GM12878 (cell line): ENCODE data around the gene BCAR3. TPM values are rescaled to one million over a fixed set of nuclear protein-coding genes. Genes with fewer than 3 reads are reported as not detected.

Experiments used
- ATAC-seq: fragments of 200-7000 bp; cut with Tn5 transposase; 3 replicates; pipeline ENCODE4 v1.9.1; 2020; ENCODE audit warnings: mild to moderate bottlenecking, moderate library complexity
- BruUV-seq: library from RNA; stranded (reverse); fragments of 400-500 nt; replicated peaks from 2 replicates; lab custom pipeline; 2021; lab: Mats Ljungman, UMichigan
- CTCF ChIA-PET: fragments of 300-600 bp; sonication (Branson Sonifier 250); formaldehyde crosslinking; extraction: SDS; loops from one replicate; lab custom pipeline; 2021; ENCODE audit warnings: inconsistent platforms; lab: Yijun Ruan, JAX
- POLR2A ChIA-PET: fragments of 350-600 bp; formaldehyde crosslinking; extraction: SDS; loops from one replicate; lab custom pipeline; 2021; ENCODE audit warnings: inconsistent platforms; lab: Charles Lee
- RAD21 ChIA-PET: fragments of 300-600 bp; sonication (Branson Sonifier 250); formaldehyde crosslinking; loops from one replicate; lab custom pipeline; 2023; ENCODE audit warnings: antibody characterized with exemption; ENCODE audit not compliant: unreplicated experiment; lab: Charles Lee
- SMC1A ChIA-PET: fragments of 300-600 bp; sonication (Branson Sonifier 250); formaldehyde crosslinking; loops from one replicate; lab custom pipeline; 2023; ENCODE audit not compliant: unreplicated experiment, uncharacterized antibody; lab: Charles Lee
- DNase-seq: peaks from one replicate; pipeline ENCODE4 v3.0.0-alpha.2; 2011; ENCODE audit warnings: low read depth, low spot score
- FAIRE-seq: peaks from 3 replicates; lab custom pipeline; 2011; peaks lifted over from hg19 to GRCh38; lab: Jason Lieb, UNC
- H2AFZ ChIP-seq: 2 replicates; pipeline ENCODE4 v1.6.0; 2011; ENCODE audit warnings: low read depth, low read length, control low read depth; ENCODE audit not compliant: control insufficient read depth
- H3K27ac ChIP-seq: 2 replicates; pipeline ENCODE4 v1.5.1; 2011; ENCODE audit warnings: control low read depth; ENCODE audit not compliant: control insufficient read depth, insufficient read depth
- H3K27me3 ChIP-seq, 2 experiments: replicated peaks in 1 of 2; 2 replicates each; pipeline versions ENCODE4 v1.6.0 to v1.6.1; 2011; ENCODE audit warnings: low read length in 1 of 2; ENCODE audit not compliant: control insufficient read depth in 2 of 2, insufficient read depth in 2 of 2
- H3K36me3 ChIP-seq, 2 experiments: 2 replicates each; pipeline ENCODE4 v1.5.1; 2011; ENCODE audit warnings: low read length in 1 of 2; ENCODE audit not compliant: control insufficient read depth in 2 of 2, insufficient read depth in 2 of 2
- H3K4me1 ChIP-seq: 2 replicates; pipeline ENCODE4 v1.6.1; 2011; ENCODE audit warnings: mild to moderate bottlenecking, low read length, moderate library complexity, mixed read lengths; ENCODE audit not compliant: control insufficient read depth, insufficient read depth
- H3K4me2 ChIP-seq: 2 replicates; pipeline ENCODE4 v1.6.0; 2011; ENCODE audit warnings: control low read depth; ENCODE audit not compliant: control insufficient read depth, insufficient read depth
- H3K4me3 ChIP-seq: fragments of 200-600 bp; sonication (generic); 2 replicates; pipeline ENCODE4 v1.5.1; 2016
- H3K79me2 ChIP-seq: 2 replicates; pipeline ENCODE4 v1.6.0; 2011; ENCODE audit warnings: low read length; ENCODE audit not compliant: control insufficient read depth, insufficient read depth
- H3K9ac ChIP-seq: 2 replicates; pipeline ENCODE4 v1.8.0; 2011; ENCODE audit warnings: low read length, control low read depth, mixed read lengths; ENCODE audit not compliant: control insufficient read depth, insufficient read depth
- H3K9me3 ChIP-seq: replicated peaks from 3 replicates; pipeline ENCODE4 v1.5.1; 2011; ENCODE audit warnings: mild to moderate bottlenecking, low read length; ENCODE audit not compliant: control insufficient read depth, insufficient read depth
- H4K20me1 ChIP-seq: 2 replicates; pipeline ENCODE4 v1.6.0; 2011; ENCODE audit not compliant: control insufficient read depth, insufficient read depth
- ATF7 ChIP-seq: fragments of 450-650 bp; IDR thresholded peaks from 2 replicates; pipeline ENCODE4 v1.6.1; 2016; ENCODE audit warnings: low read depth, mild to moderate bottlenecking
- BCL3 ChIP-seq: IDR thresholded peaks from 2 replicates; pipeline ENCODE4 v1.6.1; 2011; ENCODE audit warnings: borderline replicate concordance, low read depth, mild to moderate bottlenecking, moderate library complexity, low read length; ENCODE audit not compliant: insufficient read depth, poor library complexity, severe bottlenecking
- CHD4 ChIP-seq: fragments of 200-600 bp; sonication (generic); IDR thresholded peaks from 2 replicates; pipeline ENCODE4 v1.6.1; 2016; ENCODE audit warnings: mild to moderate bottlenecking
- ESRRA ChIP-seq: IDR thresholded peaks from 2 replicates; pipeline ENCODE4 v1.6.1; 2012; ENCODE audit warnings: mild to moderate bottlenecking, low read length, improper control_type of control experiment
- FOXM1 ChIP-seq: IDR thresholded peaks from 2 replicates; pipeline ENCODE4 v1.6.1; 2012; ENCODE audit warnings: low read depth, mild to moderate bottlenecking, inconsistent platforms, low read length, moderate library complexity
- KAT2A ChIP-seq: conservative IDR thresholded peaks from 2 replicates; pipeline ENCODE4 v1.6.1; 2011; ENCODE audit warnings: low read depth, low read length; ENCODE audit not compliant: control insufficient read depth
- NR2F1 ChIP-seq: fragments of 450-650 bp; conservative IDR thresholded peaks from 2 replicates; pipeline ENCODE4 v1.6.1; 2017; ENCODE audit warnings: mild to moderate bottlenecking
- PAX8 ChIP-seq: fragments of 450-650 bp; IDR thresholded peaks from 2 replicates; pipeline ENCODE4 v1.6.1; 2017; ENCODE audit warnings: mild to moderate bottlenecking, moderate library complexity
- PML ChIP-seq: IDR thresholded peaks from 2 replicates; pipeline ENCODE4 v1.6.1; 2012; ENCODE audit warnings: low read length, inconsistent platforms
- SP1 ChIP-seq: IDR thresholded peaks from one replicate; pipeline ENCODE4 v1.6.1; 2011; ENCODE audit warnings: low read depth, low read length
- TCF7 ChIP-seq: IDR thresholded peaks from 2 replicates; pipeline ENCODE4 v1.6.1; 2014; ENCODE audit warnings: antibody characterized with exemption, borderline replicate concordance
- YBX1 ChIP-seq: fragments of 450-650 bp; IDR thresholded peaks from 2 replicates; pipeline ENCODE4 v1.6.1; 2016; ENCODE audit warnings: antibody characterized with exemption
- ZNF622 ChIP-seq: fragments of 450-650 bp; IDR thresholded peaks from 2 replicates; pipeline ENCODE4 v1.6.1; 2017; ENCODE audit warnings: mild to moderate bottlenecking, inconsistent platforms
- WGBS: methylation state at CpG from one replicate; pipeline ENCODE4 v1.1.6; 2016; ENCODE audit warnings: low lambda C conversion rate; ENCODE audit not compliant: insufficient replicate concordance, insufficient coverage; ENCODE audit errors: missing lambda C conversion rate; 5-methylcytosine and 5-hydroxymethylcytosine counted together
- in situ Hi-C: fragments of 300-500 bp; cut with MboI; formaldehyde crosslinking; loops from 9 replicates; pipeline ENCODE4 v1.14.3; 2018; ENCODE audit warnings: mixed read lengths
- intact Hi-C: fragments of 100-400 bp; cut with micrococcal nuclease; formaldehyde crosslinking; loops from one replicate; pipeline ENCODE4 v1.14.2; 2022; ENCODE audit not compliant: unreplicated experiment
- polyA plus RNA-seq, 11 experiments: library from polyadenylated mRNA; depleted of rRNA in 4 of 11; unstranded in 6 of 11; stranded (reverse) in 5 of 11; fragments of >200 nt; fragmentation: Nextera tagmentation in 4 of 11; fragmentation: Illumina TruSeq in 1 of 11; extraction: Ambion mirVana in 4 of 11; extraction: Trizol in 1 of 11; gene quantifications; 1 replicate in 1 of 11; 2 replicates in 10 of 11; pipeline versions ENCODE4 v1.2.1 to v1.2.3, GENCODE V29; 2011 to 2016; ENCODE audit warnings: inconsistent platforms in 2 of 11, missing spikeins in 2 of 11, low read depth in 1 of 11
- total RNA-seq, 4 experiments: library from RNA; depleted of rRNA in 3 of 4; stranded (reverse); fragments of >200 nt in 3 of 4; fragmentation: Illumina TruSeq in 1 of 4; extraction: Trizol in 1 of 4; gene quantifications; 2 replicates each; pipeline versions ENCODE4 v1.2.1 to v1.2.3, GENCODE V29; 2013 to 2021
- TF ChIP-seq, protein P1 (sequence below): fragments of 450-650 bp; IDR thresholded peaks from 2 replicates; pipeline ENCODE4 v1.6.1; 2016; ENCODE audit warnings: mild to moderate bottlenecking
- TF ChIP-seq, protein P2 (sequence below): fragments of 450-650 bp; IDR thresholded peaks from 2 replicates; pipeline ENCODE4 v1.6.1; 2017; ENCODE audit warnings: mild to moderate bottlenecking, moderate library complexity

The BCAR3 gene
- total and polyA plus RNA-seq, 10 of the 15 experiments (the other 5 are each of a cell fraction or from before 2014, with no cell fraction given): 1.3 to 6.6 (median 1.8) TPM

- TF ChIP-seq PAX8 (no peak), SP1 (no peak), FOXM1 (no peak), ESRRA (no peak), BCL3 (no peak), PML (no peak), TCF7 (no peak)
- TF ChIP-seq, protein P1, sequence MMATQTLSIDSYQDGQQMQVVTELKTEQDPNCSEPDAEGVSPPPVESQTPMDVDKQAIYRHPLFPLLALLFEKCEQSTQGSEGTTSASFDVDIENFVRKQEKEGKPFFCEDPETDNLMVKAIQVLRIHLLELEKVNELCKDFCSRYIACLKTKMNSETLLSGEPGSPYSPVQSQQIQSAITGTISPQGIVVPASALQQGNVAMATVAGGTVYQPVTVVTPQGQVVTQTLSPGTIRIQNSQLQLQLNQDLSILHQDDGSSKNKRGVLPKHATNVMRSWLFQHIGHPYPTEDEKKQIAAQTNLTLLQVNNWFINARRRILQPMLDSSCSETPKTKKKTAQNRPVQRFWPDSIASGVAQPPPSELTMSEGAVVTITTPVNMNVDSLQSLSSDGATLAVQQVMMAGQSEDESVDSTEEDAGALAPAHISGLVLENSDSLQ: no peak
These were observed 2.6 kb downstream of the BCAR3 start (continued) for GRCh38 chr1:93678946-93679480.

DNA sequence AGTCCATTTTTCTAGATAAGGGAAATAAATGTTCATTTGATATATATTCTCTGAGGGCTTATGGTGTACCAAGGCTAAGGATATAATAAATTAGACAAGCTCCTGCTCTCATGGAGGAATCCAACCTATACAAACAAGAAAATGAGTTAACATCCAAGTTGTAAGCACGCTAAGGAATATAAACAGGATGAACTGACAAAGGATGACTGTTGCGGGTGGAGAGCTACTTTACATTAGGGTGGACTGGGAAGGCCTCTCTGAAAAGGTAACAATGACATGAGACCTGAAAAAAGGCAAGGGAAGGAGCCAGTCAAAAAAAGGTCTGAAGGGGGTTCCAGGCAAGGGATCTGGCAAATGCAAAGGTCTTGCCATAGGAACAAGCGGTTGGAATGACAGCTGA is 3.1 kb downstream of the BCAR3 start:
- DNase-seq (no peak), FAIRE-seq (no peak), ATAC-seq (no peak)
- intact Hi-C loops: no loop called here
- no peak overlapping the region for H3K4me3 ChIP-seq
- no TSS peak for BruUV-seq
- H3K27ac ChIP-seq: no peak overlapping the region
- no peaks in the 10 kb centered on the region; the same call in 1 of the 2 replicates for H4K20me1 ChIP-seq
- no peaks in the 10 kb centered on the region for H3K36me3 ChIP-seq
- RAD21 ChIA-PET: interaction anchor here (0.8 to 2.1 kb wide), 8 partner anchors 14 to 136 kb away, joined by 3 to 5 read pairs (median 4); no protein-coding TSS in a partner anchor
- SMC1A ChIA-PET: interaction anchor here (0.6 to 5.4 kb wide), 23 partner anchors 8 to 170 kb away, joined by 3 to 27 read pairs (median 4); no protein-coding TSS in a partner anchor
- in situ Hi-C loops: no loop called here
- H3K9ac ChIP-seq: no peak overlapping the region
- CTCF ChIA-PET: interaction anchor here (0.7 to 5.2 kb wide), 10 partner anchors 8 to 135 kb away, joined by 3 to 30 read pairs (median 4); no protein-coding TSS in a partner anchor
- peaks cover 9% of the 10 kb centered on the region; the same call in 1 of the 2 replicates for H3K4me1 ChIP-seq
- POLR2A ChIA-PET: interaction anchor here (1.1 to 1.9 kb wide), 2 partner anchors 26 to 38 kb away, joined by 4 read pairs; no protein-coding TSS in a partner anchor
- H3K79me2 ChIP-seq: no peaks in the 10 kb centered on the region
- TF ChIP-seq ZNF622 (no peak), ATF7 (no peak), CHD4 (no peak), YBX1 (no peak), KAT2A (no peak), NR2F1 (no peak)
- TF ChIP-seq, protein P2, sequence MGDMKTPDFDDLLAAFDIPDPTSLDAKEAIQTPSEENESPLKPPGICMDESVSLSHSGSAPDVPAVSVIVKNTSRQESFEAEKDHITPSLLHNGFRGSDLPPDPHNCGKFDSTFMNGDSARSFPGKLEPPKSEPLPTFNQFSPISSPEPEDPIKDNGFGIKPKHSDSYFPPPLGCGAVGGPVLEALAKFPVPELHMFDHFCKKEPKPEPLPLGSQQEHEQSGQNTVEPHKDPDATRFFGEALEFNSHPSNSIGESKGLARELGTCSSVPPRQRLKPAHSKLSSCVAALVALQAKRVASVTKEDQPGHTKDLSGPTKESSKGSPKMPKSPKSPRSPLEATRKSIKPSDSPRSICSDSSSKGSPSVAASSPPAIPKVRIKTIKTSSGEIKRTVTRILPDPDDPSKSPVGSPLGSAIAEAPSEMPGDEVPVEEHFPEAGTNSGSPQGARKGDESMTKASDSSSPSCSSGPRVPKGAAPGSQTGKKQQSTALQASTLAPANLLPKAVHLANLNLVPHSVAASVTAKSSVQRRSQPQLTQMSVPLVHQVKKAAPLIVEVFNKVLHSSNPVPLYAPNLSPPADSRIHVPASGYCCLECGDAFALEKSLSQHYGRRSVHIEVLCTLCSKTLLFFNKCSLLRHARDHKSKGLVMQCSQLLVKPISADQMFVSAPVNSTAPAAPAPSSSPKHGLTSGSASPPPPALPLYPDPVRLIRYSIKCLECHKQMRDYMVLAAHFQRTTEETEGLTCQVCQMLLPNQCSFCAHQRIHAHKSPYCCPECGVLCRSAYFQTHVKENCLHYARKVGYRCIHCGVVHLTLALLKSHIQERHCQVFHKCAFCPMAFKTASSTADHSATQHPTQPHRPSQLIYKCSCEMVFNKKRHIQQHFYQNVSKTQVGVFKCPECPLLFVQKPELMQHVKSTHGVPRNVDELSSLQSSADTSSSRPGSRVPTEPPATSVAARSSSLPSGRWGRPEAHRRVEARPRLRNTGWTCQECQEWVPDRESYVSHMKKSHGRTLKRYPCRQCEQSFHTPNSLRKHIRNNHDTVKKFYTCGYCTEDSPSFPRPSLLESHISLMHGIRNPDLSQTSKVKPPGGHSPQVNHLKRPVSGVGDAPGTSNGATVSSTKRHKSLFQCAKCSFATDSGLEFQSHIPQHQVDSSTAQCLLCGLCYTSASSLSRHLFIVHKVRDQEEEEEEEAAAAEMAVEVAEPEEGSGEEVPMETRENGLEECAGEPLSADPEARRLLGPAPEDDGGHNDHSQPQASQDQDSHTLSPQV: no peak
- no peaks in the 10 kb centered on the region for H3K9me3 ChIP-seq
- no peak overlapping the region for H3K4me2 ChIP-seq
- 95% methylated on average over 3 of the region's 3 CpGs for WGBS
- H3K27me3 ChIP-seq: peaks cover 0 to 4% of the 10 kb centered on the region in 2 experiments; a peak in 2 of 4 replicates
- no peak overlapping the region for H2AFZ ChIP-seq
